HG02938 (cell line): ENCODE results near the gene COPS3.

Experiments used
- ATAC-seq: cut with Tn5 transposase; IDR thresholded peaks from one replicate; pipeline ENCODE4 v1.9.1; 2021; ENCODE audit warnings: mild to moderate bottlenecking, moderate library complexity; ENCODE audit not compliant: unreplicated experiment

Gene COPS3

DNA sequence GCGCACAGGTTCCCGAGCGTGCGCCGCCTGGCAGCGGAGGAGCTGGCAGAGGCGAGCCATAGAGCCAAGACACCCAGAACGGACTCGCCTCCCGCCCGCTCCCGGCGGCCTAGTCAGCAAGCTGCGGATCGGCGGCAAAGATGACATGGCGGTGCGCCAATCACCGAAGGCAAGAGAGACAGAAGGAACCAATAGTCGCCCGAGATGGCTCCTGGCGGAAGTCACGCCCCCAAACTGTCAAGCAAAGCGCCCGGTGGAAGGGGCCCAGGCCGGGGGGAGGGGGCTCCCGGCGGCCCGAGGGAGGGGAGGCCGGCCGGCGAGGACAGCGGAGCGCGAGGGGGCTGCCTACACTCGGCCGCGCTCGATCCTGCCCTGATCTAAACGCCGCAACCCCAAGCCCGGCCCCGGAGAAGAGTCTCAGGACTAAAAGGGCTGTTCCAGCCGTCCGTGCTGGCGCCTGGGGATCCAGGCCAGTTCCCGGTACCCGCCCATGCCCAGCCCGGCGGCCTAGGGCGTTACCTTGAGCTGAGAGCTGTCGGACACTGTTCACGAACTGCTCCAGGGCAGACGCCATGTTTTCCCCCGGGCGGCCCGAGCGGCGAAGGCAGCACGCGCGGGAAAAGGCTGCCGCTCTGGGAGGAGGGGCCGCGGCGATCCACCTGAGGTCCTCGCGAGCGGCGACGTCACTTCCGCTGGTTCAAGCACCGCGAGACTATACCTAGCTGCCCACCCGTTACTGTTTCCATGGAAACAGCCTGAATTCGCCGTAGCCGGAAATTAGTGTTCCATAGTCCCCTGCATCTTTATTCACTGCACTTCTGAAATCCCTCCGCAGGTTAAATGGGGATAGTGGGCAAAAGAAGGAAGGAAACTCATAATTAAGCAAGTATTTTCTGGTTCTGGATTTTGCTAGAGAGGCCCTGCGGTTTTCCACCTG, at the start of gene COPS3:
Gene COPS3, minus strand, starts transcription at position 634 of the 937 bp plus-strand sequence. Its CDS starts 60 bp downstream, at position 574.
- peak; percentile 82 for ATAC-seq

DNA sequence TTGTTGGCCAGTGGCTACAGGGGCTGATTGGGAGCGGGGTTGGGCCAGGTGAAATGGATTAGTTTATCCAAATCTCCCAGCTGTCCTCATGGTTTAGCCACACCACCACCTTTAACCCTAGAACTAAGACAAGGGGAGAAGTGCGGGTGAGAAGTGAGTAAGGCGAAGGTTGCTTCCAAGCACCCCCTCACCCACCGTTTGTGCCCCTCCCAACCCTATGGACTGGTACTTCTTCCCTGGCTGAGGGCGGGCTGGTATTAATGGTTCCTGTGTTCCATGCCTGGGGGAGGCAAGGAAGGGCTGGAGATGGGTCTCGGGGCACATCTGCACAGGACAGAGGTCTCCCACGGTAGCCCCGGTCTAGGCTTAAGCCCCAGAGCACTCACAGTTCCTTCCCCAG, 47.2 kb upstream of the COPS3 start:
- ATAC-seq: no peak

DNA sequence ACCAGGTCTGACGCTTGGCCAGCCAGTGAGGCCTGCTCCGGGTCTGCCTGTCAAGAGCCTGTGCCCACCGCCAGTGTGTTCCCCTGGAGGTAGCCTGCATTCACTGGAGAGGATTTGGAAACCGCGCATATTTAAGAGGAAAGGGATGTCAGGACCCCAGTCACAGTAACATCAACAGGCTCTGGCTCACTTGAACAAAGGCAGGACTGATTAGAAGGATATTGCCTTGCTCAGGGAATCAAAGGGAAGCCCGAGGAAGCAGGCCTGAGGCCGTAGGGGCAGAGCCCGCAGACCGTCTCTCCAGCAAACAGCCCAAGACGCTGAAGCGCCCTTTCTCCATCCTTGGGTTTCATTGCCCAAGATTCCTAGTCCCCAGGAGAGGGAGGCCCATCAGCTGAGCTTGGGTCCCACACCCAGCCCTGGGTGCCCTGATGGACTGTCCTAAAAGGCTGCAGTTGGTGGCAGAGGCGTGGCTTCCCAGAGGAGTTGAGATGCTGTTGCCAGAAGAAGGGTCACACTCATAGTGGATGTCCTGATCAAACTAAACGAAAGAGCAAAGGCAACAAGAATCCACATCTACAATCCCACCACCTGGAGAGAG, 45.3 kb upstream of the COPS3 start:
- no peak for ATAC-seq

DNA sequence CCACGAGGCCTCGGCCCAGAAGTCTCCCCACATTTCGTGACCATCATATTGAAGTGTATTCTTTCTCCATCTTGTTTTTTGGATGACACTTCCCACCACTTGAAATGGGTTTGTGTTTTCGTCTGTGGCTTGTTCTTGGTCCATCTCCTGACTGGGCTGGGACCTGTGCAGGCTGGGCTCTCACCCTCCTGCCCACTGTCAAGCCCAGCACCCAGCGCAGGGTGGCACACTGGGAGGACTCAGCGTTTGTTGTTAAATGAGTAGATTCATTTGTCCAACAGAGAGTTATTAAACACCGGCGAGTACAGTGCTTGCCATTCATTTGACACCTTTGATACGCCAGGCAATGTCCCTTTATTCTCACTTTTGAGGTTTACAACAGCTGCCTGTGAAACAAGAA, 44.8 kb upstream of the COPS3 start:
- ATAC-seq: no peak

DNA sequence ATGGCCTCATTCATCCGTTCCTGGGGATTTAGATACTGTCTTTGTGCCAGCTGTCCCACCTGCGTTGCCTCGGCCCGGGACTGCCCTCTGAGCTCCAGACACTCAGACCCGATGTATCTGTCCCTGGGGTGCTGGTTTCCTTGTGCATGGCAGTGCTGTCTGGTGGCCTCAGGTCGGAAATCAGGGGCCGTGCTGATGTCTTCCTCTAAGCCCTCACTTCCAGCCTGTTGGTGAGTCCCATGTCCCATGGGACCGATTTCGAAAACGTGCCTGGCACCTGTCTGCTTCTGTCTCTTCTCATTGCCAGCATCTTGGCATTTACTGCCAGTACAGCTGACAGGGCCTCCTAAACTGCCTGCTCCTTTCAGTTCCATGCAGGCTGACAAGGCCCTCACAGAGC, 44.2 kb upstream of the COPS3 start:
- ATAC-seq: no peak

DNA sequence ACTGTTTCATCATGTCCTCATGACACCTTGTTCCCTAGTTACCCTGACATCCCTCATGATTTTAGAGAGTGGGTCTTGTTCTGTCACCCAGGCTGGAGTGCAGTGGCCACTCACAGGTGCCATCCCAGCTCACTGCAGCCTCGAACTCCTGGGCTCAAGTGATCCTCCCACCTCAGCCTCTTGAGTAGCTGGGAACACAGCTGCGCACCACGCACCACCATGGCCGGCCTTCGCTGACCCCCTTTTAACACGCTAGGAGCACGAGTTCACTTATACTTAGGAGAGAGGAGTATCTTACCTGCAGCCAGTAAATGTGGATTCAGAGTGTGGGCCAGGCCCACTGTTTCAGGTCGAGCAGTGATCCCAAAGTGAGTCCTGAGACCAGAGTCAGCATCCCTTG, 43.6 kb upstream of the COPS3 start:
- ATAC-seq: no peak

DNA sequence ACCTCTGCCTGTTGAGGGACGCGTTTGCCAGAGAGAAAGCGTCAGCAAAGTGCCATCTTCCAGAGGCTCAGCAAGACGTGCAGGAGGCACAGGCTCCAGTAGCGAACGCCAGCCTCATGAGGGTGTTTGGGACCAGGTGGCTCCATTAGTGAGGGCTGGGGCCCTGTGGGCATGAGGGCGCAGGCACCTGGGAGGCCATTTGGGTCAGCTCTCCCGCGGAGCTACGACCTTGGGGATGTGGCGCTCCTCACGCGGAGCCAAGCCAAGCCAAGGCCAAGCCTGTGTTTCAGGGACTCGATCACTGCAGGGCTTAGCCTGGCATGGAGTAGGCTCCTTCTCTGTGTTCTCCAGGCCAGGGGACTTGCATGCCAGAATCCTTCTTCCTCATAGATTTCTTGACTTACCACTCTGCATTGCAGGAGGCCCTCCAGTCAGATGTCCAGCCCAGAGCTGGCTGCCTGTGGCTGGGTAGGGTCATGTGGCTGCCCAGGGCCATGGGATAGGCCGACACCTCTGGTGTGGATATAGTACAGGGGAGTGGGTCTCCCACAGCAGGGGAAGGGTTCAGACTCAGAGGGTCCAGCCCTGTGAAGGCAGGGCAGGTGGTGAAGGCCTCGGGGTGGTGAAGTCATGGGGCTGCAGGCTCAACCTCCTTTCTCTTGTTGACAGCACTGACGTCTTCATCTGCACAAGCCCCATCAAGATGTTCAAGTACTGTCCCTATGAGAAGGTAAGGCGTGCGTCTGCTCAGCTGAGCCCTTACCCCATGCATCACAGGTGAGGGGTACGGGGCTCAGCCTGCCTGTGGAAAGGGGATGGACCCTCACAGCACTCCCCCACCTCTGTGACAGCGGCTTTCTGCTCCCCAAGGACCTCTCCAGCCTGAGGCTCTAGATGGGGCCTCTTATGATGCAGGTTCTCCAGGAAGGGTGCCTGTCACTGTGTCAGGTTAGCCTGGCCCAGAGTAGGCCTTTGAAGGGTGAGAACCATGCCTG, 41.8 kb upstream of the COPS3 start:
- ATAC-seq: no peak

DNA sequence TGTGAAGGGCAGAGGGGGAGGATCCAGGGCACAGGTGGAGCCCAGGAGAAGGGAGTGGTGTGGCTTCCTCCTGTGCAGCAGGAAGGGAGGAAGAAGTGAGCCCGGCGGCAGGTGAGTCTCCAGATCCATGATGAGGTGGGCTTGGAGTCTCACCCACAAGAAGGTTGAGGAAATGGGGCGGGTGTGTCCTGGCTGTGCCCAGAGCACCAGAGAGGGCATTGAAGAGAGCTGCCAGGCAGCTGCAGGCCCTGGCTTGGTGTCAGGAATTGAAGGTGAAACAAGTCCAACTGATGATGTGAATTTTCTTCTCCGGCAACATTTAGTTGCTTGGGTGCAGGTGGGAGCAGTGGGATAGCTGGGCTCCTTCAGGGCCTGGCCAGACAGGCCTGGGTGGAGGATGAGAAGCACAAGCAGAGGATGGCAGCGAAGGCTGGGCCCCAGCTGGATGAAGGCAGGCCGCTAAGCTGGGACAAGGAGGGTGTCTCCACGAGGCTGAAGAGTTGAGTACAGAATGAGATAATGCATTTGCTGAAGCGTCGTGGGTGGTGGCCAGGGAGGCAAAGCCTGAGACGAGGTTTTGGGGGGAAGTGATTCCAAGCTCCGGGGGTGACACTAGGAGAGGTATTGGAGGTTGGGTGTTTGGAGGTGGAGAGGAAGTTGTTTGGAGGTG, 40.4 kb upstream of the COPS3 start:
- no peak for ATAC-seq

DNA sequence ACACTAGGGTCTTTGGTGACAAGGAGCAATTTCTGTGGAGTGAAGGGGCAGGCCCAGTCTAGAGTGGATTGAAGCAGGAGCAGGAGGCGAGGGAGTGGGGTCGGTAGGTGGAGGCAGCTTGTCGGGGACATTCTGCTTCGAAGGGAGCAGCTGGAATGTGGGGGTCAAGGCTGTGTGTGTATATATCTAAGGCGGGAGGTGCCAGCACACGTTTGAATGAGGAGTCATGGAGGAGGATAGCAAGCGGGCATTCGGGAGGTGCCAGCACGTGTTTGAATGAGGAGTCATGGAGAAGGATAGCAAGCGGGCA, 39.8 kb upstream of the COPS3 start:
- no peak for ATAC-seq

DNA sequence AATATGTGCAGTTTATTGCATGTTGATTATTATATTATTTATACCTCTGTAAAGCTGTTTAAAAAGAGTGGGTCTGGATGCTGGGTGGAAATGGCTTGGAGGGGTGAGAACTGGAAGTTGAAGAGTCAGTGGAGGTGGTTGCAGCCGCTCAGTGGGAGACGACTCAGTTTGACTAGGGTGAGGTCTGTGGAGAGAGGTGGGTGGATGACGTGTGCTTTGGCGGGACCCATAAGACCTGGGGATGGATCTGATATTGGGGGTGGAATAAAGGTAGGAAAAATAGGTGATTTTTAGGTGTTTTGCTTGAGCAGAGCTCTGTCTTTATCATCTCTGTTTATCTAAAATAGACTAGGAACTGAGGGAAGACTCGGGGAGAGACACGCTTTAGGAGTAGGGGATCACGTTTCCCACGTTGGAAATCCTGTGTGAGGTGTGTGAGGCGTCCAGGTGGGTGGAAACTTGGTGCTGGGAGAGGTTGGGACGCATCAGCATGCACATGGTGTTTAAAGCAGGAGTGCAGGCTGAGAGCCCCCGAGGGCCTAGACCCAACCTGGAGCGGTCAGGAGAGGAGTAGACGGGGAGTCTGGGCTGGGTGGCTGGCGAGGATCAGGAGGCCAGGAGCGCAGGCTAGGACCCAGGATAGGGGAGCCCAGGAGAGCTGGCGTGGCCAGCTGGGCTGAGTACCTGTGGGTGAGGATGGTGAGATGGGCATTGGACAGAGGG, 39.3 kb upstream of the COPS3 start:
- no peak for ATAC-seq

DNA sequence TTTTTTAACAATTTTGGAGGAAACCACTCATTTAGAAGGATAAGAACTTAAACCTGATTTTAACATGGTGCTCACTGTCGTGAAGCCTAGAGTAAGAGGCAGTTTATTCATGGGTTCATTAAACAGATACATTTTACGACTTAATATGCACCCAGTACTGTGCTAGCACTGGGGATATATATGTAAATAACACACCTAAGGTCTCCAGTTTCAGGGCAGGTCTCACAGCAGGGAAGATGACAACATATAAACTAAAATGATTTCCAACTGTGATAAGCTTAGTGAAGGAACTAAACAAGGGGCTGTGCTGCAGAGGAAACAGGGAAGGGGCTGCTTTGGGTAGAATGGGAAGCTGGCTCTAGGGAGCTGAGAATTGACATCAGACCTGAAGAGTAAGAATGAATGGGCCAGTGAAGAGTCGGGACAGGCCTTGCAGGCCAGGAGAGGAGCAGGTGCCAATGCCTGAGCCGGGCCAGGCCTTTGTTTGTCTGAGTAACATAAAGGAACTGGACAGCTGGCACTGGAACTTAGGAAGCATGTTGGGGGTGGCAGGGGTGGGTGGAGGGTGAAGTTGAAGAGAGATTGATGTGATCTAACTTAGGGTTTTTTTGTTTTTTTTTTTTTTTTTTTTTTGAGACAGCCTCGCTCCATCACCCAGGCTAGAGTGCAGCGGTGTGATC, 34.2 kb upstream of the COPS3 start:
- no peak for ATAC-seq

DNA sequence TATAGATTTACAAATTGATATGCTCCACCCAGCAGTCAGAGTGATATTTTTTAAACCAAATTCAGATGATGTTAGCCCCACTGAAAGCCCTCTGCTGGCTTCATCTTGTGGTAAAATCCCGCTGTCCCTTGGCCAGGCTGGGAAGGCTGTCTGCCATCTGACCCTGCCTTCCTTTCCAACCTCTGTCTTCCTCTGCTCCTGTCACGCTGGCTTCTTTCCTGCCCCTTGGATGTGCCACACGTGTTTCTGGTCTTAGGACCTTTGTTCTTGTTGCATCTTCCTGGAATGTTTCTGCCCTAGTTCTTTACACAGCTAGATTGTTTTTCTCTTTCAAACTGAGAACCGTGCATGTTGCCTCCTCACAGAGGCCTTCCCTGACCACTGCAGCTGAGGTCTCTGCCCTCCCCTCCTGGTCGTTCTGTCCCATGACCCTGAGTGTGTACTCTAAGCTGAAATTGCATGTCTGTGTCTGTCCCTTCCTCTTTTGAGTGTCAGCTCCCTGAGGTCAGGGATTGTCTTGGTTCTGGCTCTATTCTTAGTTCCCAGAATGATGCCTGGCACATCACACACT, 33.5 kb upstream of the COPS3 start:
- no peak for ATAC-seq

DNA sequence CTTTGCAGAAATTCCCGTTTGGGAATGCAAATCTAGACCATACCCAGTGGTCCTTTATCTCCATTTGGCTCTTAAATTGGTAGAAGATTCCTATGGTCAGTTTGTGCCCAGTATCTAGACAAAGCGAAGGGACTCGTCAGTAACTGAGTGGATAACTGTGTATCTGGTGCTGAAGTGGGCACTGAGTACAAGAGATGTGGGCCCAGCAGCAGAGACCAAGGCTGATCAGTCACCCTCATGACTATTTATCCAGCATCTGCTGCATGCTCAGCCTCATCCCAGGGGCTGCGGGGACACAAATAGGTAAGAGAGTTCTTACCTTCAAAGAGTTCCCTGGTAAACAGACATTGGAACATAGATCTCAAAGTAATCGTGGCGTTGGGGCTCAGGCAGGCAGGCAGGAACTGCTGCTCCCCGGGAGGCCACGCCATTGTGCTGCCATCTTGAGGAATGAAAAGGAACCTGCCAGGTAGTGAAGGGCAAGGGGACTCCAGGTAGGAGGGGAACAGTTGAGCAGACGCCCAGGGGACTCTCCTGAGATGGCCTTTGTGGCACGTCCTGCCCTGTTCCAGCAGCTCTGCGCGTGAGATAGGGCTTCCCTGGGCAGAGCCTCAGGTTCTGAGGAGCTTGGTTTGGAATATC, 32.4 kb upstream of the COPS3 start:
- no peak for ATAC-seq

DNA sequence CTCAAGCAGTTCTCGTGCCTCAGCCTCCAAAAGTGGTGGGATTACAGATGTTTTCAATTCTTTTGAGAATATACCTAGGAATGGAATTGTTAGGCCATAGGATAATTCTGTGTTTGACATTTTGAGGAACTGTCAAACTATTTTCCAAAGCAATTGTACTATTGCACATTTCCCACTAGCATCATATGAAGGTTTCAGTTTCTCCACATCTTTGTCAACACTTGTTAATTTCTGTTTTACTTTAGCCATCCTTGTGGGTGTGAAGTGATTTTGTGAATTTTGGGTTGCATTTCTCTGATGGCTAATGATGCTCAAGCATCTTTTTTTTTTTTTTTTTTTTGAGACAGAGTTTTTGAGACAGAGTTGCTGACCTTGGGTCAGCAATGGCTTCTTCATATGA, 28.3 kb upstream of the COPS3 start:
- no peak for ATAC-seq

DNA sequence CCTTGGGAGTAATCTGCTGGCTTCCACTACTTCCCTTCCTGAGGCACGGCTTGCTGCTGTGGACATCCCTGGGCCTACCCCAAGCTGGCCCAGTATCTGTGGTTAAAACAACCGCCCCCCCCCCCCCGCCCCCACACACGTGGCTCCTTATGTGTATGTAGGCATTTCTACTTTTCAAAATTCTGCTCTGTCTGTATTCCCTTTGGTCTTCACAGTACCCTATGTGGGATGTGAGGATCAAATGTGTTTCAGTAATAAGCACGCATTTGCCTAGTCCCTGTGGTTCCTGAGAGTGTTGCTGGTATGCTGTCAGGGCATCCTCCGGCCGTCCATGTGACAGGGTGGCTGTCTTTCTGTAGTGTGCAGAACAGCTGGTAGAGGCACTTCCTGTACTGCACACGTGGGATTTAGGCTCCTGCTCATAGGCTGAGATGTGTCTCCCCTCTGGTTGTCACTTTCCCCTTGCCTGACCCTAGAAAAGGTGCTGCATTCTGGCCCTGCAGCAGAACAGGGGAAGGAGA, 24.3 kb upstream of the COPS3 start:
- peak; percentile 69 for ATAC-seq

DNA sequence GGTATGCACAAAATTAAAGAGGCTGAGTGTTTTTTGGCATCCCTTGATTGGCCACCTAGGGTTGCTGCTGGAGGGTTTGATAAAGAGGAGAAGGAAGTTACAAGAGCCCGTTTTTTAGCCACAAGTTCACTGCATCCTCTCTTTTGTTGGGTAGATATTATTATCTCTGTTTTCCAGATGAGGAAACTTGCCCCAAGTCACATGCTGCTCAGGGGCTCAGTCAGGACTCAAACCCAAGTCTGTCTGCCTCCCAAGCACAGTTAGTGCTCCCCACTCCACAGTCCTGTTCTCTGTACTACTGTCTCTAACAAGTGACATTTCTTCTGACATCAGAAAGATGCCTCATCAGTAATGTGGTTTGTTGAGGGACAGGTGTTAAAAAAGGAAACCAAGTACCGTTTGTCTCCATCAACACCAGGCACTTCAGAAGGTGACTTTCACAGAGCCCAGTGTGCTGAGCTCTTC, 23.5 kb upstream of the COPS3 start:
- no peak for ATAC-seq

DNA sequence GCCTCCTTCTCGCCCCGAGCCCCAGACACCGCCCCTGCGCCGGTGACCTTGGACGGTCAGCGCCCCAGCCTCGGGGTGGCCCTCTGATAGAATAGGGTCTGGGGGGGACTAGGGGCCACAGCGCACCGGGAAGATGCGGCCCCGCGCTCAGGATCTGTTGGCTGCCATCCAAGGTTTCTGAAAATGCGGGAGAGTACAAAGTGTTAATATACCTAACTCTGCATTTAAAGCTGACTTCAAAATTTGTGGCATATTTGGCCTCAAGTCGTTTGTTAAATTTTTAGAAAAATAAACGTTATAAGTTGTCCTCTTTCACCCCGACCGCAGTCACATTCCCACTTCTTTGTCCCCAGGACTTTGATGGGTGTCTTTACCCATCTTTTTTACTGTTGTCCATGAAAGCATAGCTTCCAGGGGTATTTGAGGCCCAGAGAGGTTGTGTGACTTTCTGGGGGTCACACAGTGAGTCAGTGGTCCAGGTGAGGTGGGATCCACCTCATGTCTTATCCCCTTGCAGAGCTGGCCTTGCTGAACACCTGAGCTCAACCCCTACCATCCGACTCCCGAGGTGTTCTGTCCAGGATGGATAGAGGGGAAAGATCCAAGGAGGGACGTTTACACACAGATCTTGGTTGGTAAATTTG, 22.9 kb upstream of the COPS3 start:
- ATAC-seq: no peak
